ENCODE results near the gene ARHGAP12.

DNA sequence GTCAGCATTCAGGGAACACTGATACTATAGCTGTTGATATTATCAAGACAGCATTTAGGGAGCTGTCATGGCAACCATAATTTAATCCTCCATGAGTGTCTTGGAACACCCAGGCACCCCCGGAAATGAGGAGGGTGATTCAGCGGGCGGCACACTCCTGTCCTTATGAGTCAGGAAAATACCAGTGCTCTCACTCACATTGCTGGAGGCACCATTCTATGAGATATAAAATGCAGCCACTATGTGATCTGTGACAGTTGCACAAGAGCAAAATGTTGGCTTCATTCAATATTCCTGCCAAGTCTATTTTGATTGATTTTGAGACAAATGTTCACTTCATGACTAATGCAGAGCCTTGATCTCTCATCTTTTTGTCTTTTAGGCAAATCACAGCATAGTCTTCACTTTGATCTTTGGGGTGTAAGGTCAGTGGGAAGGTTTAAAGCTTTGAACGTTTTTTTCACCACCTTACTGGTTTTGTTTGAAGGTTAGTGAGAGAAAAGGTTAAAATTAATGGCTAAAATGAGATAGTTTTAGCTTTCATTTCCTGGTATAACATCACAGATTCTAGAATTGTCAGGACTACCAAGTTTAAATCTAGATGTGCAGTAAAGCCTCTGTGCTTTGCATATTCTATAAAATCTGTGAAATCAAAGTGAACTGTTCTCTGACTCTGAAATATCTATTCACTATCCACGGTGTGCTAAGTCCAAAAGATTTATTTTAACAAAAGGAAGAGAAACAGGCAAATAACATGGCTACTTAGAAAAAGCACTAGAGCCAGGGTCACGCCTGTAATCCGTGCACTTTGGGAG is 12.4 kb upstream of the ARHGAP12 start:
- TF ChIP-seq, protein P1, sequence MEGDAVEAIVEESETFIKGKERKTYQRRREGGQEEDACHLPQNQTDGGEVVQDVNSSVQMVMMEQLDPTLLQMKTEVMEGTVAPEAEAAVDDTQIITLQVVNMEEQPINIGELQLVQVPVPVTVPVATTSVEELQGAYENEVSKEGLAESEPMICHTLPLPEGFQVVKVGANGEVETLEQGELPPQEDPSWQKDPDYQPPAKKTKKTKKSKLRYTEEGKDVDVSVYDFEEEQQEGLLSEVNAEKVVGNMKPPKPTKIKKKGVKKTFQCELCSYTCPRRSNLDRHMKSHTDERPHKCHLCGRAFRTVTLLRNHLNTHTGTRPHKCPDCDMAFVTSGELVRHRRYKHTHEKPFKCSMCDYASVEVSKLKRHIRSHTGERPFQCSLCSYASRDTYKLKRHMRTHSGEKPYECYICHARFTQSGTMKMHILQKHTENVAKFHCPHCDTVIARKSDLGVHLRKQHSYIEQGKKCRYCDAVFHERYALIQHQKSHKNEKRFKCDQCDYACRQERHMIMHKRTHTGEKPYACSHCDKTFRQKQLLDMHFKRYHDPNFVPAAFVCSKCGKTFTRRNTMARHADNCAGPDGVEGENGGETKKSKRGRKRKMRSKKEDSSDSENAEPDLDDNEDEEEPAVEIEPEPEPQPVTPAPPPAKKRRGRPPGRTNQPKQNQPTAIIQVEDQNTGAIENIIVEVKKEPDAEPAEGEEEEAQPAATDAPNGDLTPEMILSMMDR (IDR thresholded peaks at IDR 0.05; ENCODE audit: insufficient read depth, low read length), result no peak
- no peak for TF ChIP-seq POLR2AphosphoS5 (IDR thresholded peaks at IDR 0.05; ENCODE audit: low read depth)
